ENCODE measurements around the gene RMND5A. TPM values are rescaled to one million over a fixed set of nuclear protein-coding genes. Genes with fewer than 3 reads are reported as not detected.

RMND5A gene
- total RNA-seq, 2 experiments from 2014 or later, result 55.3 to 55.8 TPM

DNA sequence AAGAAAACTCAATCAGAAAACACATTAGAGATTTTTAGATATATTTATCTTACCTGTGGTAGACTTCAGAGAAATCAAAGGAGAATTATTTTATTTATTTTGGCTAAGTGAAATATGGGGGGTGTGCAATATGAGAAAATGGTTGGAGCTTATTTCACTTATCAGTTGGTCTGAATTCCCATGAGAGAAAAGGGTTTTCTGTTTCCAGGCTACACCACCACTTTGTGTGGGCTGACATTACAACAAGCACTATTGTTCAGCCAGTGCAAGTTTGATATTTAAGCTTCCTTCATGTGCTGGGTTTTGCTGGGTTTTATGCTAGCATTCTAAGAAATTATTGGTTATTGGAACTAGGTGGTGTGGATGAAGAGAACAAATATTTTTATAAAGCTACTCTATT lies 33.5 kb downstream of the RMND5A start:
- CTCF ChIA-PET, result interaction anchor here (0.8 to 1.2 kb wide), 4 partner anchors 9 to 26 kb away, joined by 3 to 4 read pairs (median 4); no protein-coding TSS in a partner anchor

DNA sequence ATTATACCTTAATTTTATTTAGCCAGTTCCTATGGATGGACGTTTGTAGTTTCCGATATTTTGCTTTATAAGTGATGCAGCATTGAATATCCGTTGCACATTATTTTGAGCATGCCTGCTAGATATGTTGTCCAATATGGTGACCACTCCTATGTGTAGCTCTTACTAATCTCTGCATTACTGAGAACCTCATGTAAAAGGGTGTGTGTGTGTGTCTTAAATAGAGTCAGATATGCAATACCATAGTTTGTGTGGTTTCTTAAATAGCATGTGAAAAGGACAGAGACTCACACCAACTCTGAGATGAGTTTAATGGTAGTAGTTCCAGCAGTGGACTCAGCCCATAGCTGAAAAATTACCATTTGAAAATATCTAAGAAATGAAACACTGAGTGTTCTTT lies 38.3 kb downstream of the RMND5A start:
- CTCF ChIA-PET, result interaction anchor here (0.7 kb wide), 1 partner anchor 18 kb away, joined by 3 read pairs; no protein-coding TSS in a partner anchor

More for the DNA sequence above, 33.5 kb downstream of the RMND5A start:
- POLR2A ChIA-PET, result no interaction called here

DNA sequence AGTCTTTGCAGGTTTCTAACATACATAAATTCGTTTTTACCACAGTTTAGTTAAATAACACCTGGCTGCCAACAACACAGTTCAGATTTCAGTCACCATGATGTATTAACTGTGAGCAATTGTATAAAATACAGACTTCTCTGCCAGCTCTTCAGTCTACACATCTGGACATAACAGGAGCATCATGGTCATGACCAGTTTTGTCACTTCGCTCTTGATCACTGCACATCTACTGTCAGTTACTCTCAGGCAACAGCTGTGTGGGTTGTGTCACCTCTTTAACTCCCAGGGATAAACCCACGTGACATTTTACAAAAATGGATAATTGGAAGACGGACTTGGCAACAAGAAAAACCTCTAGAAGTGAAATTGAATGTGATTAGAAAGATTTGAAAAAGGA lies 40.3 kb downstream of the RMND5A start:
- ChIA-PET CTCF (interaction anchor here (1.5 to 2.8 kb wide), 3 partner anchors 31 to 48 kb away, joined by 4 to 9 read pairs (median 4); partner anchors contain the start of gene CD8A), POLR2A (no interaction called here)

More for the DNA sequence above, 38.3 kb downstream of the RMND5A start:
- POLR2A ChIA-PET, result no interaction called here

DNA sequence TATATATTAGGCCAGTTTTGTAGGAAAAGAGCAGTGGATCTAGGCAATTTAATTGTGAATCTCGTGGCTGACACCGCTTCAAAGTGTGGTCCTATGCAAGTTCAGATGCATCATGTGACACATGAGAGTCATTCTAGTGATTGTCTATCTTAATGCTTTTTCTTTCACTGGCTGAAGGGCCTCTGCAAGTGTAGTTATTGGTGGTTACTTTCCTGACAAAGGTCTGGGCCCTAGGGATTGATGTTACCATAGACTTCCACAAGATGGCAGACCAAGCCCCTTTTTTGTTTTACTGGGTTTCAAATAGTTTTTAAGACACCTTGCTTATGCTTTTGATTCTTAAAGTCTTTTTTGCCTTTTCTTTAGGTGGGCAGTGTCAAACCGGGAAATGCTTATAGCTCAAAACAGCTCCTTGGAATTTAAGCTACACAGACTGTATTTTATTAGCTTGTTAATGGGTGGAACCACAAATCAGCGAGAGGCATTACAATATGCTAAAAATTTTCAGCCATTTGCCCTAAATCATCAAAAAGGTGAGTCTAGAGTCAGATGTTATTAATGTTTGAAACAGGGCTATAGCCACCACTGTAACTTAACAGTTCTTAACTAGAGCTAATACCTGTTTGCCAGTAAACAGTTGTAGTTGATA lies 44.7 kb downstream of the RMND5A start:
- ChIA-PET CTCF (interaction anchor here (0.7 to 2.6 kb wide), 12 partner anchors 10 to 43 kb away, joined by 3 to 10 read pairs (median 4); no protein-coding TSS in a partner anchor), POLR2A (interaction anchor here (2.0 kb wide), 1 partner anchor 43 kb away, joined by 7 read pairs; no protein-coding TSS in a partner anchor)

DNA sequence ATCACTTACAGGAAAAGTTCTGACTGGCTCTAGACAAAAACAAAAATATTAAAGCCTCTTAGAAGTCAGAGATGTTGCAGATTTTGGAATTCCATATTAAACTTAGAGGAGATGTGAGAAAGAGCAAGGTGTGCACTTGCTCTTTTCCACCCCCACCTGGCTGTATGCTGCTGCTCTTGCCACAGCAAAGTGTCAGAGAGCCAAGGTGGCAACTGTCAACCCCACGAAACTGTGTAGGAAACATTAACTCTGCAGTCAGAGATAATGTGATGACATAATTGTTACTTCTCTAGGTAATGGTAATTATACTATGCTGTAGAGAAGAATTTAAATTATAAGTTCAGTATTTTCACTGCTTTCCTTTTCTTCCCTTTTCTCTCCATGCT lies 45.2 kb downstream of the RMND5A start:
- POLR2A ChIA-PET, result no interaction called here

DNA sequence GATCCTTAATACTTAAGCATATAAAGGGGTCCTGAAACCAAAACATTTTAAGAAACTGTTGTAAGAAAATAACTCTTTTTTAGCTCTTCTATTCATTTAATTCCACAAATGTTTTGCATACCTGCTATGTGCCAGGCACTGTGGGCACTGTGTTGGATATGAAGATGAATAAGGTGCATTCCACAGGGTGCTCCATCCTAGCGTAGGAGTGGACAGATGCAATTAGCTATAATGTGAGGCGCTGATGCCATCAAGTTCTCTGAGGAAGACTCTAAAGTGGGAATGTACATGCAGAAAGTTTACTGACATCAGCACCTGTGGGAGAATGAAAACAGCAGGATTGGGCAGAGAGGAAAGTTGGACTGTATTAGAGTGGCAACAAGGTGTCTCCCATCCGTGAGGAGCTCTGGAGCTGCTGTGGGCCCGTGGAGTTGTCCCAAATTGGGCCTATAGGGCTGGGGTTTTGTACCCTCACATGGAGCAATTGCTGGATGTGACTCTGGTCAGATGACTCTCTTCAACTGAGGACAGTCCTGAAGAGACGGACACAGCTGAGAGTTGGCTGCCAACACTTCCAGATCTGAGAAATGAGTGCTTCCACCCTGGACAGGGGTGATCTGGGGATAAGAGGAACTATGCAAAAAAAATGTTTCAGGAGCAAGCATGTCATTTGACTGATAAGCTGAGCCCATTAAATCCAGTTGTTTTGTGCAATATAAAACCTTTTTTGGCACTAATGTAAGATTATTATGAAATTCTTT lies 48.3 kb downstream of the RMND5A start:
- POLR2A ChIA-PET, result no interaction called here
- CTCF ChIA-PET, result interaction anchor here (0.7 to 1.4 kb wide), 2 partner anchors 14 to 39 kb away, joined by 3 read pairs; no protein-coding TSS in a partner anchor

More for the DNA sequence above, 45.2 kb downstream of the RMND5A start:
- CTCF ChIA-PET, result interaction anchor here (0.7 to 2.6 kb wide), 9 partner anchors 10 to 43 kb away, joined by 3 to 10 read pairs (median 4); no protein-coding TSS in a partner anchor

DNA sequence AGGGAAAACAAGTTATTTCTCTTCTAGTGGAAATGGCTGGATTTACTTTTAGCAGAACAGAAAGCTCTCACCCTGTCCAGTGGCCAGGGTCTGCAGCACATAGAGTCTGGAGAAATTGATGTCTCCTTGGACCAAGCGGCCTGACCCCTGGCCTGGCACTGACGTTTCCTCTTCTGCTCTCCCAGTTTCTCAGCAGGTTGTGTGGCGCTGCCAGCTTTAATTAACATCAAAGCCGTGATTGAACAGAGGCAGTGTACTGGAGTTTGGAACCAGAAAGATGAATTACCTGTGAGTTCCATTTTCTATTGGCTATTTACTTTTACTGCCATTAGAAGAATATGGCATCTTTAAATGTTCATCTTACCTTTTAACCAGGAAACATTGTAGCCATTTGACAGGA lies 49.7 kb downstream of the RMND5A start:
- POLR2A ChIA-PET, result no interaction called here
- CTCF ChIA-PET, result interaction anchor here (0.6 kb wide), 1 partner anchor 45 kb away, joined by 3 read pairs; no protein-coding TSS in a partner anchor

DNA sequence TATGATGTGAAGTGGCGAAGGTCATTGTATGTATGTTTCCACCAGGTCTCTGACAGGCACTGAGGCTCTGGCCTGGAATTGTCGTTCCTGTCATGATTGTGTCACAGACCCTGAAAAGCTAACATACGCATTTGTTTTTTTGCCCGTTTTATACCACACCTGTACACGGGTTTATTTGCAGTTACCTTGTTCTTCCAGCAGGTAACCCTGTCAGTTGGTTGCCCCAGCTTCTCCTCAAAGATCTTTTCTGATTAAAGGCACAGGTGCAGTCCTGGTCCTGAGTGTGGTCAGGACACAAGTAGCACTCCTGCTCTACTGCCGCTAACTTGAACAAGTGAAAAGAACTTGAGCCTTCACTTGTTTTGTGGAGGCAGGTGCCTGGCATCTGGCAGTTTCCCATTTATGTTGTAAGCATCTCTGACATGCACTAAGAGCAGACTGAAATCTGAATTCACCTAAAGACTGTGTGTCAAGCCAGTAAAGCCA lies 50.8 kb downstream of the RMND5A start:
- ChIA-PET POLR2A (no interaction called here), CTCF (interaction anchor here (1.1 kb wide), 1 partner anchor 18 kb away, joined by 3 read pairs; no protein-coding TSS in a partner anchor)

DNA sequence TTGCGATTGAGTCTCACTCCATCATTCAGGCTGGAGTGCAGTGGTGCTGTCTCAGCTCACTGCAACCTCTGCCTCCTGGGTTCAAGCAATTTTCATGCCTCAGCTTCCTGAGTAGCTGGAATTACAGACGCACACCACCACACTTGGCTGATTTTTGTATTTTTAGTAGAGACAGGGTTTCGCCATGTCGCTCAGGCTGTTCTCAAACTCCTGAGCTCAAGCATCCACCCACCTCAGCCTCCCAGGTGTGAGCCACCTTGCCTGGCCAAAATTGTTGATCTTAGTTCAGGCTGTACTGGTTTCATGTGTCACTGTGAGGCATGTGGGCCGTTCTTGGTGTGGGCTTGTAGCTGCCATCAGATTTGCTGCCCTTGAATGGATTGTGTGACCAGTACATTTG lies 52.5 kb downstream of the RMND5A start:
- ChIA-PET CTCF (no interaction called here), POLR2A (no interaction called here)

DNA sequence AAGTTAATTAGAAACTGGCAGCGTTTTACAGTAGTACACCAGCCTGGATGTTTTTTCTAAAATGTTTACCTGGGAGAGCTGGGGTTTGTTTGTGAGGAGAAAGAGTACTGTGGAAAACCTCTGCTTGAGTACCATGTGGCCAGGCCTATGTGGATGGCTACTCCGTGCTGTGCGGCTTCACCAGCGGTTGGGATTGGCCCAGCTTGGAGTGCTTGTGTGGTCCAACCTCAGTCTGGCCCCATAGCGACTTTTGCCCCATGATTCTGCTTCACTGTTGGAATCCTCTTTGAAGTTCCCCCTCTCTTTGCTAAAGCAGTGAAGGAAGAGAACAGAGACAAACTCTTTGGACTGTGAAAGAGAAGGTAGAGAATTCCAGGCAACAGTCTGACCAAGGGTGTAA lies 54.8 kb downstream of the RMND5A start:
- POLR2A ChIA-PET, result interaction anchor here (0.7 kb wide), 1 partner anchor 9 kb away, joined by 7 read pairs; no protein-coding TSS in a partner anchor
- CTCF ChIA-PET, result interaction anchor here (0.6 to 1.2 kb wide), 2 partner anchors 10 to 545 kb away, joined by 3 to 5 read pairs; no protein-coding TSS in a partner anchor

DNA sequence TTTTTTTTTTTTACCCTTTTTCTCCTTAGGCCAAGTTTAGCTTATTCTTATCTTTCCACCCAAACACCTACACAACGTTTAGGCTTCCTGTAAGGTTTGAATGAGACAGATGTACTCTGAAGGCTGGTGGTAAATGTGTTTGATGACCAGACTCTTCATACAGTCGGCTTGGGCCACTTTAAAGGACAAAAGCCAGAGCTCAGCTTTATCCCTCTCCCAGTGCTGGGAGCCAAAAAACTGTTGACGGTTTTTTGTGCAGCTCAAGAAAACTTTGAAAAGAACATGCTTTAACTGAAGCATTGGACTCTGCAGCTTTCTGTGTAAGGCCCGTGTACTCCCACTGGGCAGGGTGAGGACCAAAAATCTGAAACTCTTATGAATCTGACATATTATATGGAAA lies 55.2 kb downstream of the RMND5A start:
- ChIA-PET CTCF (interaction anchor here (0.6 to 1.2 kb wide), 2 partner anchors 10 to 546 kb away, joined by 3 to 5 read pairs; no protein-coding TSS in a partner anchor), POLR2A (interaction anchor here (0.7 kb wide), 1 partner anchor 9 kb away, joined by 7 read pairs; no protein-coding TSS in a partner anchor)

DNA sequence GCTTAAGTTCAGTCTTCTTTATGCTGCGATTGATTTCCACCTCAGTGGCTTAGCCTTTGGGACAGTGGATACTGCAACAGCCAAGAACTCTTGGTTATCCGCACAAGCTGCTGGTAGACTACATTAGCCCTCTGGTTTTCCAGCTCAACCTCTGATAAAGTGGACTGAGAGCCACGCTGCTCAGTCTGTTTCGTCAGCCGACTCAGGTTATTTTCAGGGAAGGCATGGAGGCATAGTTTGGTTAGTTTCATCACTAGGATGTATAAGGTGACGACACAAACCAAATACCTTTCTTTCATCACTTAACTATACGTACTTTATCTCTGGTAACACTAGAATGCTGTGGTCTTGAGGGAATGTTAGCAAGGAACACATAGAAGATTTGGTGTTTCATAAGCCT lies 56.4 kb downstream of the RMND5A start:
- CTCF ChIA-PET, result interaction anchor here (0.6 to 0.8 kb wide), 2 partner anchors 11 to 18 kb away, joined by 3 read pairs; no protein-coding TSS in a partner anchor
- POLR2A ChIA-PET, result no interaction called here

DNA sequence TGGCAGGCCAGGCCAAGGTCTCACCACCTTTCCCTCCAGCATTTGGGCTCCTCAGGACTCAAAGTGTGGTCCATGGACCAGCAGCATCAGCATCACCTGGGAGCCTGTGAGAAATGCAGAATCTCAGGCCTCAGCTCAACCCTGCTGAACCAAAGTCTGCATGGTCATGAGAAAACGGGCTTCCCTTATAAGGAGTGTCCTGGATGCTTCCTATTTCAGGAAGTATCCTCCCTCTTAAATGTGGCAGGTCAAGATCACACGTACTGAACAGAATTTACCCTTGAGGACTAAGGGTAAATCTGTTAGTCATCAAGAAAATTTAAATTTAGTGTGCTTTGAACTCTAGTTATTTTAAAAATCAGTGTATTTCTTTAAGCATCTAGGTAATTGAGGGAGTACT lies 58.9 kb downstream of the RMND5A start:
- CTCF ChIA-PET, result interaction anchor here (0.9 kb wide), 1 partner anchor 15 kb away, joined by 3 read pairs; no protein-coding TSS in a partner anchor

DNA sequence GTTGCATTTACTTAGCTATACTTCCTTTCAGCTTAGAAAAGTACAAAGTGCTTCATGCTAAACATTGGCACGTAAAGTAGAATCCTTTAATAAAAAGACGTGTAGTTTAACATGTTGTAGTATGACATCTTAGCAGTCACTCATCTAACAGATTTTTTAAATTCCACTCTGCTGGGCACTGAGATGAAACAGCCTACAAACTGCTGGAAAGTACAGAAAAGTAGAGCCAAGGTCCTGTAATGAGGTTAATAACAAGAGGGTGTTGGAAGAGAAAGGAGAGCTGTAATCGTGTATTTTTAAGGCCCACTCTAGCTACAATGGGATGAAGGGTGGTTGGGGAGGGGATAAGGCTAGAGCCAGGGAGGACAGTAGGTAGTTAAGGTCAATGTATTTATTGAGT lies 59.9 kb downstream of the RMND5A start:
- ChIA-PET CTCF (interaction anchor here (1.0 to 1.7 kb wide), 3 partner anchors 14 to 26 kb away, joined by 3 to 8 read pairs (median 3); no protein-coding TSS in a partner anchor), POLR2A (no interaction called here)

More for the DNA sequence above, 58.9 kb downstream of the RMND5A start:
- POLR2A ChIA-PET, result no interaction called here

DNA sequence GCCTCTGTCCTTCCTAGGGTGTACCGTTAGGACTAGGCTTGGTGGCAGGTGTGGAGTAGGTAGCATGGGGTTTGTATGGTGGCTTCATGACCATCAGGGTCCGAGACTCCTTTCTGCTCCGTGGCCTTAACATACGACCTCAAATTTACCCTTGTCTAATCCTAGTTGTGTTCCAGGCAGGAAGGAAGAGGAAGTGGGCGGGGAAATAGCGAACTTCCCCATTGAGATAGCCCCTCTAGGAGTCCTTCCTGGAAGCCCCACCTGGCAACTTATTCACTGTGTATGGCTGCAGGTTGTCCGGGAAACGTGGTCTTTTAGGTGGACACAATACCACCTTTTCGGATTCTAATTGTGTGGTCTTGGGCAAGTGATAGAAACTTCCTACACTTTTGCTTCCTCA lies 61.3 kb downstream of the RMND5A start:
- ChIA-PET CTCF (interaction anchor here (0.6 to 1.7 kb wide), 2 partner anchors 15 to 84 kb away, joined by 3 to 8 read pairs; no protein-coding TSS in a partner anchor), POLR2A (interaction anchor here (1.5 kb wide), 1 partner anchor 20 kb away, joined by 3 read pairs; no protein-coding TSS in a partner anchor)

DNA sequence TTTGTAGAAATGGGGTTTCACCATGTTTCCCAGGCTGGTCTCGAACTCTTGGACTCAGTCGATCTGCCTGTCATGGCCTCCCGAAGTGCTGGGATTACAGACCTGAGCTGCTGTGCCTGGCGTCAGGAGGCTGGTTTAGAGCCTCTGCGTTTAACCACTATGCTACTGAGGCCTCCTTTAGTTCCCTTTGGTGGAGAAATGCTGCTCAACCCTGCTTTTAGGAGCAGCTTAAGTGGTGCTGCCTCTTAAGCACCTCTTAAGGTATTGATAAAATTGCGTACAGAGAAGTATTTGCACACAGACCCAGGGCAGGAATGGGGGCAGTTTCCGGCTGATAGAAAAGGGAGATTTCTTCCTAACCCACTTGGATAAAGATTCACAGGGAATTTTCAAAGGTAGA lies 62.7 kb downstream of the RMND5A start:
- ChIA-PET POLR2A (interaction anchor here (0.6 to 4.9 kb wide), 2 partner anchors 13 to 42 kb away, joined by 3 to 51 read pairs; no protein-coding TSS in a partner anchor), CTCF (interaction anchor here (0.5 to 2.6 kb wide), 4 partner anchors 14 to 25 kb away, joined by 3 to 10 read pairs (median 4); no protein-coding TSS in a partner anchor)

DNA sequence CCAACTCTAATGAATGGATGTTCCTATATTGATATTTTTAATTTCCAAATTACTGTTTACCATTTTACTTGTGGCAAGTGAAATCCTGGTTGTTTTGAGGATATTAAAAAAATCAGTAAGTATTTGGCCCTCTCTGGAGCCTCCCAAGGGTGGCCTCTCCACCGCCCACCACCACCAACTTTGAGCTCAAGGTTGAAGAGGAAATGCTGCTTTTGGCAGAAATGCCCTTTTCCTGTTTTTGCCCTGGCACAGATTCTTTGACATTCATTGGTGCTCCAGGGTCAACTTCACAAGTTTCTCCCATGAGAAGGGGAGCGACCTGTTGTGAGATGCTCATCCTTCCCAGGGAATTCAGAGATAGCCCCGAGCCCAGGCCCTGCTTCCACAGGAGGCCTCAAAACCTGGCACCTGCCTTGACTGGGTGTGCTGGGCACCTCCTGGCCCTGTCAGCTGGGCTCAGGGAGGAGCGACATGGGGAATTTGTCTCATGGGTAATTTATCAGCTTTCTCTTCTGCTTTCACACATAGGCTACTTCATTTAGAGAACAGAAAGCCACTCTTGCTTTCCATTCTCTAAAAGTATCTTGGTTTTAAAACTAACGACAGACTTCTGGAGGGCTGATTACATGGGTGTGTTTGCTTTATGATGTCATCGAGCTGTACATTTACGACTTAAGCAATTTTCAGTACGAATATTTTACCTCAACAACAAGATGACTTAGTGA lies 63.7 kb downstream of the RMND5A start:
- ChIA-PET POLR2A (interaction anchor here (0.6 to 4.9 kb wide), 5 partner anchors 8 to 161 kb away, joined by 3 to 51 read pairs (median 6); no protein-coding TSS in a partner anchor), CTCF (interaction anchor here (1.2 to 2.6 kb wide), 2 partner anchors 24 to 42 kb away, joined by 3 to 10 read pairs; no protein-coding TSS in a partner anchor)

DNA sequence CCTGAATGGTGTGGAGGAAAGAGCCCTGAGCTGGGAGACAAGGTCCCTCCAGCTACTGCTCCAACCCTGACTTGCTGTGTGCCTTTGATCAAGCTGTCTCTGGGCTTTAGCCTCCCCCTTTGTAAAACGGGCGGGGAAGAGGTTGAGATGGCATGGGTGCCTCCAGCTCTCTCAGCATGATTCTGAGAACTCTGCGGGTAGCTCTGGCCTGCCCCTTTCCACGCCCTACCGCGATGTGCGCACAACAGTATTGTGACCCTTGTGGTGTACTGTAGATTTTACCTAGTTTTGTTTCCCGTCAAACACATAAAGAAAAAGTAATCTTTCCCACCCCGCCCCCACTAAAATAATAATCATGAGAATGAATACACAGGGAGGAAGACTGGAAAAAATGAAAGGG lies 65.4 kb downstream of the RMND5A start:
- CTCF ChIA-PET, result interaction anchor here (0.6 to 3.6 kb wide), 4 partner anchors 20 to 29 kb away, joined by 3 to 42 read pairs (median 4); no protein-coding TSS in a partner anchor
- POLR2A ChIA-PET, result interaction anchor here (1.0 to 4.9 kb wide), 6 partner anchors 10 to 39 kb away, joined by 3 to 65 read pairs (median 10); no protein-coding TSS in a partner anchor
